NCI-H1417 (cell line): ENCODE data around the gene WWOX.

Experiments
- DNase-seq, 3 experiments: peaks; one replicate each; lab custom pipeline; 2025; lab: John Stamatoyannopoulos, UW

WWOX gene

DNA sequence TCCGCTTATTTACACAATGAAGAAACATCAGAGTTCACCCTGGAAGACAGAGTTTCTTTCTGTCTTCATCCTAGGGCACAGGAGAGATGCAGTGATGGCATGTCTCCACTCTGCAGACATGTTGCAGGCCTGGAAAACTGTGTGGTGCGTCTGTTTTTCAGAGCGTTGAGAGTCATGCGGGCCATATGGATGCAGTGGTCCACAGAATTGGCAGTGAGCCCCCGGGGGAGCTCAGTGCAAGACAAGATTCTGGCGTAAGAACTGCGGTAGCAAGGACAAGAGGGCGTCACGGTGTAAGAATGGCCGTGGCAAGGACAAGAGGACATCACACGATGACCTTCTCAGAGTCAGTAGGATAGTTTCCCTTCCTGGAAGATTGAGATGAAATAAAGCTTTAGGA, 847.1 kb downstream of the WWOX start:
- DNase-seq: no peak

DNA sequence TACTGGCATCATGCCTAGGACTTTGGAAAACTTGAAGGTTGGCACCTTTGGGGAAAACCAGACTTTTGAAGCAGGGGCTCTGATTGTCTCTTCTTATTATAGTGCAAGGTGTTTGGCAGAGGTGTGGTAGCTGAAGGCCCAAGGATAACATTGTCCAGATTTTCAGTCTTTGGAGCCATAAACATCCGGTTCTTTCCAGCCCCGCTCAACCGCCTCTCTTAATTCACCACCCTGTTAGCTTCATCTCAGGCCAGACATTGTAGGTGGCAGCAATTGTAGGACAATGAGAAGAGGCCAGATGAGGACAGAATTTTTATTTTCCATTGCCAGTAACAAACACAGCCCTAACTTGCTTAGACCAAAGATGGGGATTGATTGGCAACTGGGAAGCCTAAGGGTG, 851.3 kb downstream of the WWOX start:
- DNase-seq: no peak

DNA sequence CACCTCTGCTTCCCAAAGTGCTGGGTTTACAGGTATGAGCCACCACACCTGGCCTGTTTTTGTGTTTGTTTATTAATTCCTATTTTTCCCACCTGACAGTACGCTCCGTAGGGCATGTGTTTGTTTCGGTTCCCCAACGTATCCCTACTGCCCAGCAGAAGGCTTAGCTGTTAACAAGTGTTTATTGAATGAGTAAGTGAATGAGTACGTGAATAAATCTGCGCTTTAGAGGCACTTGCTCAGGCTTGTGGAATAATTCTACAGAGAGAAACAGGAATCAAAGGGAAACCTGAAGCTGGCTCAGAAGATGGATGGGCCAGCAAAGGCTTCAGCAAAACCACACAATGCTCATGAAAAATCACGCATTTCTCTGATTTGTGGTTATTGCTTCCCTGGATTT, 853.2 kb downstream of the WWOX start:
- no peak for DNase-seq

- DNase-seq: peak in 2 of 3 experiments; percentile 2 to 39
Measured at GRCh38 chr16:78953526-78953925, 854.1 kb downstream of the WWOX start.

DNA sequence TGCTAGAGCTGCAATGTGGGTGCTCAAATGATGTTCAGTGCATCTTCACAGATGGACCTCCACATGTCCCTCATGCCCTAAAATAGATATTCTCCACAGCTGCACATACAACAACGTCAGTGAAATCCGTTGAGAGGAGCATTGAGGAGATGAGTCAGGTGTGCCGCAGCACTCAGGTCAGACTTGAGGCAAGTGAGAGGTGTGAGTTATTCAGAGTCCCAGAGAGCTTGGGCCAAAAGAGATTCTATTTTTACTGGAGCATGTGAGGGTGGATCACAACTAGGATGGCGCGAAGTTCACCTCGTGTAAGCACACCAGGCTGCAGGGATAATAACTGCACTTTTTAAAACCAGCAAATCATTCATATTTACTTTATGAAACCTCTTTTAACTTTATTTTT, 855.8 kb downstream of the WWOX start:
- no peak for DNase-seq

DNA sequence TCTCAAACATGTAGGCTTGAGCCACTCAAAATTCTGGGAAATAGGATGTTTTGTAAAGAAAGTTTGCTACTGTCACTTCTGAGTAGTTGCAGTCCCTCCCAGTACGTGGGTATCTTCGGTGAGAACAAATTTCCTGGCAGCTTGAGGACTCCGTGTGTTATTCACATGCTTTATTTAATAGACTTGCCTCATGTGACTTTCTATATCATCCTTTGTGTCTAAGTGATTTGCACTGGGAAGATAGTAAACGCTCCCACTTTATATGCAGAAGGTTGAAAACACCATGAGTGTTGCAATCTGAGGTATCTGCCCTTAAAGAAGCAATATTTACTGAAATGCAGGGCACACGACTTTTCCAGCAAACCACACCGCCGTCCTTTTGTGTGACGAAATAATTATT, 857.4 kb downstream of the WWOX start:
- DNase-seq: no peak

DNA sequence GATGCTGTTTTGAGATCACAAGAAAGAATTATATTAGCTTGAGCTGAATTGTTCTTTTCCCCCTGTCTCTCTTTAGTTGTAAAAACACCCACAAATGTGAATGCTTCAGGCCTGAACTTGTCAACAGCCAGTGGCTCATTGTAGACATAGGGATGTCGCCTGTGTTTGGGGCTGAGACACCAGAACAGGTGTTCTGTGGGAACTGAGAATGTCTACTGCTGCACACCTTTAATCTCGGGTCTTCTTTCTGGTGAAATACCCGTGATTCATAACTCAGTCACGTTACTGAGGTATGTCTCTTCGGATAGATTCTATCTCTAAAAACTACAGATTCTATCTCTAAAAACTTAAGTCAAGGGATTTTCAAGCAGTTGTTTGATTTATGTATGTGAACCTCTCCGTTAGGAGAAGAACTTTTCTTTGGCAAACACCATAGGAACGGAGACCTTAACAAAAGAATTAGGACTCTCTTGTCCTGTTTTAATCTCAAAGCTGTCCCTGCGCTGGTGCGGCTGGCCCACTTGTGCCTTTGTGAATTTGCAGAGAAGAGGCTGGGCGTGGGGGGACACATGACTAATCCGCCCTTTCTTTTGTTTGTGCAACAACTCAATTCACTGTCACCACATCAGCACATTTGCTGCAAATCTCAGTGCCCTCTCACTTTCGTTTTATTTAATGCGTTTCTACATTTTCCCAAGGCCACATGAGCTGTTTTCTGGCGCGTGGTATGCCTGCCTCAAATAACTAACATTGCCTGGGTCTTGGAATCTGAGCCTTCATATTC, 858.1 kb downstream of the WWOX start:
- peak in 1 of 3 experiments; percentile 2 for DNase-seq

- no peak for DNase-seq
Measured at GRCh38 chr16:78961464-78961863, 862.0 kb downstream of the WWOX start.

- no peak for DNase-seq
Measured at GRCh38 chr16:78962457-78962929, 863.0 kb downstream of the WWOX start.

DNA sequence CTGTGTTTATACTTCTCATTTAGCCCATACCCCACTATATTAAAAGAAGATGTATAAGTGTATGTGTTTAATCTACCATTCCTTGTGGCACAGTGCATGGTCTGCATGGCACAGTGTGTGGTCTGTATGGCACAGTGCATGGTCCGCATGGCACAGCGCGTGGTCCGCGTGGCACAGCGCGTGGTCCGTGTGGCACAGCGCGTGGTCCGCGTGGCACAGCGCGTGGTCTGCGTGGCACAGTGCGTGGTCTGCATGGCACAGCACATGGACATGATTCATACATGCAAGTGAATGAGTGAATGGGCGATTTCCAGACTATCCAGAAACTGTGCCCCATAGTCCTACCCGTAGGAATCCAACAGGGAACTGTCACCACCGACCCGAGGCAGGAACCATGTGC, 868.5 kb downstream of the WWOX start:
- no peak for DNase-seq

GRCh38 chr16:78969721-78970120, 870.3 kb downstream of the WWOX start:
- DNase-seq: no peak

DNA sequence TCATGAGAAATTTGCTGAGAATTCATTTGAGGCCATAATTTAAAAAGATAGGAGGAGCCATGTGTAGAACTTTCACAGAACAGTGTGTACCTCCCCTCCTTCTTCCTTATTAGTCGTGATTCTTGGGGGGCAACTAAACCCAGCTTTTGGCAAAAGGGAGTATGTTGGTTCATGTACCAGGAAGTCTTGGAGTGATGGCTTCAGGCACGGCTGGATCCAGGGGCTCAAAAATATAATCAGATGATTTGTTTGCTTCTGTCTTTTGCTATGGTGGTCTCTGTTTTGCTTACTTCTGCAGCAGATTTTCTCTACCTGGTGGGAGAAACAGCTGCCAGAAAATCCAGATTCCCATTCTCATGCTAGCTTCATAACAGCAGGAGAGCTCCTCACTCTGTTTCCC, 871.2 kb downstream of the WWOX start:
- no peak for DNase-seq

- DNase-seq: peak in 1 of 3 experiments; percentile 35
Measured at GRCh38 chr16:78972006-78972405, 872.6 kb downstream of the WWOX start.

DNA sequence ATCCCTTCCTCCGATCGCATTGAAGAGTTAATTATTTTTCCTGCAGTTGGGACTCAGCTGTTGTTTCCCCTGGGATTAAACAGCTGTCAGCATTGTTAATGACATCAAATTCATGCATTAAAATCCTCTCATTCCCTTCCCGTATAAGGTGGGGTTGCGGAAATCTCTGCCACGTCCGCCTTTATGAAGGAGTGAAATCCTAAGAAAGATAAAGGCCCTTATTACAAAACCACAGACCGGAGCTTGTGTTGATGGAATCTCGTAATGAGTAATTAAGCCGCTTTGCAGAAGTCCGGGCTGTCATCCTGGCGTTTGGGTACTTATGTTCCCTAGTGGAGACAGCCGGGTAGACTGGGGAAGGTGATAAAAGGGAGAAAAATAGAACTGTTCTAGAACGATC, 873.5 kb downstream of the WWOX start:
- peak; percentile 46 to 72 (median 60) for DNase-seq

DNA sequence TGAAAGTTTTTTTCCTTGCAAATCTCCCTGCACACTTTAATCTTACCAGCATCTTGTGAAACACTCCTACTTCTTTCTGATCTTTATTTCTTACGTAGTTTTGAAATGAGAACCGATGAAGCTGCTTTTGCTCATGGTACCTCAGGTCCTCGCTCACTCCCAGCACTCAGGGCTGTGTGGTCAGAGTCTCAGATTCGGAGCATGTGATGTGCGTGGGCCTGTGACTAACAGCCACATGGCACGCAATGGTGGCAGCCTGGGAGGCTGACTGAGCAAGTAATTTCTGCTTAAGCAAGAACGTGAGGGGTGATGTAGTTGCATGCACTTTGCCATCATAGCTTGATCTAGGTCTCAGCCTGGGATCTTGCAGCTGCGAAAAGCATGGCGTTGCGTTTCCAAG, 876.8 kb downstream of the WWOX start:
- DNase-seq: no peak

GRCh38 chr16:78980825-78981224, 881.4 kb downstream of the WWOX start:
- no peak for DNase-seq

- DNase-seq: no peak
Measured at GRCh38 chr16:78982096-78982744, 882.8 kb downstream of the WWOX start.

- DNase-seq: no peak
Measured at GRCh38 chr16:78984324-78984723, 884.9 kb downstream of the WWOX start.

GRCh38 chr16:78984887-78985464, 885.5 kb downstream of the WWOX start:
- DNase-seq: no peak

DNA sequence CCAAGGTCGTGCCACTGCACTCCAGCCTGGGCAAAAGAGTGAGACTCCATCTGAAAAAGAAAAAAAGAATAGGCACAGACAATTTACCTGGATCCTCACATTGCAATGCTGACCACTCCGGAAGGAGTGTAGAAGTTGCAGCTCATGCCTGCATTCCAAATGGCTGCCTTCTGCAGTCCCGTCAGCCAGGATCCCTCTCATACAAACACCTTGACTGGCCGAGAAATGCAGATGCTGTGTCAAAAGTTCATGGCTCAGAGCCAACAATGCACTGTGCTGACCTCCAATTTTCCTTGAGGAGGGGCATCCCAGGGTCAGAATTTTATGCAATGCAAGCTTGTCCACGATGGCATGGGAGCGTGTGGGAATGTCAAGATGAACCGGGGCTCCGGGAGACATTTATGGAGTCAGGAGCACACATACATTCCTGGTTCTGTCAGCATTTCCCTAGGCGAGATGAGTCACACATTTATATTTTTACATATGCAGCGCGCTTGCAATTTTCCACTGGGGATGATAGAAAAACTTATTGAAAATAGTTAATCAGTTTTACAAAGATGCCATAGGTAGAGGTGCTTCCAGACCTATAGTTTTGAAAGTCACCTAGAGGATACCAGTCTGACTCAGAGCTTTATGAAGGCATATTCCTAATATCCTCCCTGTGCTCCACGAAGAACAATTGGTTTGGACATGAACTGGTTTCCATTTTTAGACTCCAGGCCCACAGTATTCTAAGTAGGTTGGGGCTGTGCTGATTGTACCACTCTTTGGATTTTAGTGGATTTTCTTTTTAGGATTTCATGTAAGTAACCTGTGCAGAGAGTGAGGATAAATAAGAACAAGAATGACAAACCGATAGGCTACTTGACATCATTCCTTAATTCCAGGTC, 886.5 kb downstream of the WWOX start:
- DNase-seq: no peak

- no peak for DNase-seq
Measured at GRCh38 chr16:78987666-78988065, 888.2 kb downstream of the WWOX start.

- no peak for DNase-seq
Measured at GRCh38 chr16:78988361-78988969, 889.0 kb downstream of the WWOX start.
